HG03442 (cell line): ENCODE data around the gene PYURF.

Experiments
- ATAC-seq: cut with Tn5 transposase; IDR thresholded peaks from one replicate; pipeline ENCODE4 v1.9.1; 2021; ENCODE audit warnings: mild to moderate bottlenecking, moderate library complexity; ENCODE audit not compliant: unreplicated experiment

The PYURF gene

DNA sequence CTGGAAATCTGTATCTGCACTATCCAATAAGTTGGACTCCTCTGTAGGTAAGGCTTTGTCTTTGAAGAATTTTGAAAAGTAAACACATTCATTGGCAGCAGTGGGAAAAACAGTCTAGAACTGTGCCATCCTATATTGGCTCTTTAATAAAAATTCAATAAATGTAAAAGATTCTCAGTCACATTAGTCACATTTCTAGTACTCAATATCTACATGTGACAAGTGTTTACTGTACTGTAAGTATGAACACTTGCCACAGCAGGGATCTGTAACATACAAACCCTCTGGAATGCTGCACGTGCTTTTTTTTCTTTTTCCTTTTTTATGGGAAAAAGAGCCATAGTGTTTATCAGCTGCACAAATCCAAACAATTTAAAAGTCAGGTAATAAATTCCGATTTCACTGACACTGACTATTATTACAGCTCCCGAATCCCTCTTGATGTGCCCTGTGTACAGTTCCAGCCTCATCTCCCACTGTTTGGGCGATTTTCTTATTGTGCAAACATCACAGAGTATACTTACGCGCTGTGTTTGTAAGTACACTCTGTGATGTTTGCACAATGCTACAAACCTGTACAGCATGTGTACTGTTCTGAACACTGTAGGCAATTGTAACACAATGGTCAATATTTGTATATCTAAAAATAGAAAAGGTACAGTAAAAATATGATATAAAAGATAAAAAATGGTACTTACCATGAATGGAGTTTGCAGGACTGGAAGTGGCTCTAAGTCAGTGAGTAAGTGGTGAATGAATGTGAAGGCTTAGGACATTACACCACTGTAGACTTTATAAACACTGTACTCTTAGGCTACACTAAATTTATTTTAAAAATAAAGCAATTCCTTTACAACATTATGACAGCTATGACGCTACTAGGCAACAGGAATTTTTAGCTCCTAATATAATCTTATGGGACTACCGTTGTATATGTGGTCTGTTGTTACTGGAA lies 8.7 kb downstream of the PYURF start:
- ATAC-seq, result no peak

DNA sequence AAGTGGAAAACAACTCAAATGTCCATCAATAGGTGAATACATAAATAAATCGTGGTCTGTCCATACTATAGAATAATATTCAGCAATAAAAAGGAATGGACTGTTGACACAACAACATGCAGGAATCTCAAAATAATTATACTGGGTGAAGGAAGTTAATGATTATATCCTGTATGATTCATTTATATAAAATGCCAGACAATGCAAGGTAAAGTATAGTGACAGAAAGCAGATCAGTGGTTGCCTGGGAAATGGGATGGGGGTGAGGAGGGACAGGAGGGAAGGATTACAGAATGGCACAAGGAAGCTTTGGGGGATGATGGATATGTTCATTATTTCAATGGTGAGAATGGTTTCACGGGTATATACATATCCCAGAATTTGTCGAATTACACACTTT lies 12.3 kb downstream of the PYURF start:
- ATAC-seq, result no peak

DNA sequence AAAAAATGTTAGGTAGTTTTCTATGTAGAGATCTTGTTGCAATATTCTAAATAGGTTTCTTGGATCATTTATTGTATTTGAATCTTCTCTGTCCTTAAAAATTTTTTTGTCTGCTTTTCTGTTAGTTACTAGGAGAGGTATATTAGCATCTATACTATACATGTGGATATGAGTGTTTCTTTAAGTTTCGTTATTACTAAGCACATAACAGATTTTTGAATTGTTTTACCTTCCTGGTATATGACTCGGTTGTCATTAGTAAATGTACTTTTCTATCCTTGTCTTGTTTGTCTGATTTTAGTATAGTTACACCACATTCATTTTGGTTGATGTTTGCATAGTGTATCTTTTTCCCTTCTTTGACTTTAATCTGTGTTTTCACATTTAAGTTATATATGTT lies 20.2 kb downstream of the PYURF start:
- ATAC-seq, result no peak

DNA sequence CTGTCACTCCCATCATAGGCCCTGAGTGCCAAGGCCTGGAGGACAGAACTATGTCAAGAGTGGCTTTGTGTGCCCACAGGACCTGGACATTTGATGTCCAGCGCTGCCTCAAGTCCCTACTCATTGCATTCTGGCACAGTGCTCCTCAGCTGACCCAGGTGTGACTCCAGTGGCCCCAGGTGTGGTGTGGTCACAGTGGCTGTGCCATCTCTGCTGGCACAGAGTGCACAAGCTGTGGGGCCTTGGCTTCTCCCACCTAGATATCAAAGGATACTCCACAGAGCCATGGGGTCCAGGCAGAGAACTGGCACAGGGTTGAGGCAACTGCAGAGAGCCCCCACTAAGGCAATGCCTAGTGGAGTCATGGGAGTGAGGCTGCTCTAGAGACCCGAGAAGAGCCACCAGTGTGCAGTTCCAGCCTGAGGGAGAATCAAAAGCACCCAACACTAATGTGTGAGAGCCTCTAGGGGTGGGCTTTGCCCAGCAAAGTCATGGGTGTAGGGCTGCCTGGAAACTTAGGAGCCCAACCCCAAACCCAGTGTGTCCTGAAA lies 25.6 kb downstream of the PYURF start:
- no peak for ATAC-seq

DNA sequence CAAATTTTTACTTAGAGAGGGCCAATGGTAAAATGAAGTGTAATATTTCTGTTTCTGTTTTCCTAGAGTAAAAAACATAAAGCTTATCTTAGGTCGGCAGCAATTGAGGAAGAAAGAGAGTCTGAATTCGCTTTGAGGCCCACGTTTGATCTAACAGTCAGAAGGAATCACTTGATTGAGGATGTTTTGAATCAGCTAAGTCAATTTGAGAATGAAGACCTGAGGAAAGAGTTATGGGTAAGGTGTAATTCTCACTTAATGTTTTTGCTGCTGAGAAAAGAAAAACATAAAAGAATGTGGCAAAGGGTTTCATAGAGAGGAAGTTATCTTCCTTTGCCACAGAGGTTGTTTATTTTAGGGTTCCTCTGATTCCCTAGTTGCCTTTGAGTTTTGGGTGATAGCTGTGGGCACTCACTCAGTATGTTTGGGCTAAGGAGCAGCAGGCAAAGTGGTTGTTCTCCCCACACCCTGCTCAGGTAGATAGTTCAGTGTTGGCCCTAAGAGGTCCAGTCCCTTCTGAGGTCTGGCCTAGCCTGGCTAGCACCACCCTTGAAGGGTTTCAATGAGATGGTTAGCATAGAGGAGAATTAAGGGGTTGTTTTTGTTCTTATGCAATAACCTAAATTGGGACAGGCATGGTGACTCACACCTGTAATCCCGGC lies 34.3 kb downstream of the PYURF start:
- no peak for ATAC-seq

DNA sequence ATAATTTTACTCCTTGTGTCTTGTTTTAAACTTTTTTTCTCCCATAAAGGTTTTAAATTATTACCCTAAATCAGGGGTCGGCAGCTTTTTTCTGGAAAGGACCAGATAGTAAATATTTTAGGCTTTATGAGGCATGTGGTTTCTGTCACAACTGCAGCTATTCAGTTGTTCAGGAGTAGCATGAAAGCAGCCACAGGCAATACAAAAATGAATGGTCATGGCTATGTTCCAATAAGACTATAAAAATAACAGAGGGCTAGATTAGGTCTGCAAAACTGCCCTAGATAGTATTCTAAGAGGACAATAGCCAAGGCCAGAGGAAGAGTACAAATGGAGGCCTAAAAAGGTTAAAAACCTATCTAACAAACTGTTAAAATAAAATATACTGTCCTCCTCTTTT lies 42.0 kb downstream of the PYURF start:
- ATAC-seq, result no peak

DNA sequence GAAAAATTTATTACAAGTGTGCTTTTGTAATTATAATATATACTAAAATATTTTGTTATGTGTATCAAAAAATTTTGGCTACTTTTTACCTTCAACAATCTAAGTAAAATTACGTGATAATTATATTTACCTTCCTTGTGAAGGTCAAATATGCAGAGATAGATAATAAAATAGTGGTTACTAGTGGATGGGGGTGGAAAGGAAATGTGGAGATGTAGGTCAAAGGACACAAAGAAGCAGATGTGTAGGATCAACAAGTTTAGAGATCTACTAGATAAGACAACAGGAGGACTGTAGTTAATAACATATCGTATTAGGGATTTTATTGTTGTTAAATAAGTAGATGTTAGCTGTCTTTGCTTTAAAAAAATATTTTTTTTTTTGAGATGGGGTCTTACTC lies 45.3 kb downstream of the PYURF start:
- ATAC-seq, result no peak

DNA sequence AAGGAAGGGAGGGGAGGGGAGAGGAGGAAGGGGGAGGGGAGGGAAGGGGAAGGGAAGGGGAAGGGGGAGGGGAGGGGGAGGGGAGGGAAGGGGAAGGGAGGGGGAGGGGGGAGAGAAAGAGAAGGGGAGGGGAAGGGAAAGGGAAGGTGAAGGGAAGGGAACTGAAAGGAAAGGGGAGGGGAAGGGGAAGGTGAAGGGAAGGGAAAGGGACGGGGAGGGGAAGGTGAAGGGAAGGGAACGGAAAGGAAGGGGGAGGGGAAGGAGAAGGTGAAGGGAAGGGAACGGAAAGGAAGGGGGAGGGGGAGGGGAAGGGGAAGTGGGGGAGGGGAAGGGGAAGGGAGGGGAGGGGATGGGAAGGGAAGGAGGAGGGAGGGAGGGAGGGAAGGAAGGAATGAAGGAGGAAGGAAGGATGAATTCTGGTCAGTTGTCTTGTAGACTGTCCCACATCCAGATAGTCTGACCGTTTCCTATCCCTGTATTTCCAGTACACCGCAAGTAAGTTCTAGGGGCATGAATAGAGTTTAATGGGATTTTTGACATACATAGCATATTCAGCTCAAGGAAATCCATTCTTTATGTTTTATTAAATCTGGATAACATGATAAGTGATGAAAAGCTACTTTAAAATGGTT lies 46.2 kb downstream of the PYURF start:
- no peak for ATAC-seq
